Germinal center (tissue), 1 donor: ENCODE measurements around the gene MGA.
"Not testable (repeated sequence)": the region's sequence is repeated elsewhere in the genome, so short reads cannot be mapped to it uniquely, and the experiment has no call there.

Experiments
- DNase-seq: peaks from one replicate; pipeline ENCODE4 v3.0.0; 2012; ENCODE audit warnings: mixed read lengths, low spot score

The MGA gene

GRCh38 chr15:41714291-41714690 is 54.1 kb downstream of the MGA start:
- no peak for DNase-seq

GRCh38 chr15:41716864-41717263 is 56.7 kb downstream of the MGA start:
- DNase-seq: no peak

GRCh38 chr15:41727143-41727542 is 66.9 kb downstream of the MGA start:
- DNase-seq: no peak

GRCh38 chr15:41728061-41728460 is 67.9 kb downstream of the MGA start:
- not testable (repeated sequence) for DNase-seq

- DNase-seq: peak; percentile 47
Measured at GRCh38 chr15:41730543-41730942, 70.3 kb downstream of the MGA start.

- no peak for DNase-seq
Measured at GRCh38 chr15:41732483-41732882, 72.3 kb downstream of the MGA start.

GRCh38 chr15:41734079-41734478 is 73.9 kb downstream of the MGA start:
- DNase-seq: no peak

- DNase-seq: no peak
Measured at GRCh38 chr15:41735046-41735445, 74.8 kb downstream of the MGA start.

GRCh38 chr15:41735492-41735891 is 75.3 kb downstream of the MGA start:
- not testable (repeated sequence) for DNase-seq

GRCh38 chr15:41746802-41747201 is 86.6 kb downstream of the MGA start:
- no peak for DNase-seq

GRCh38 chr15:41756198-41756597 is 96.0 kb downstream of the MGA start:
- no peak for DNase-seq

- DNase-seq: peak; percentile 80
Measured at GRCh38 chr15:41772720-41773331, 112.6 kb downstream of the MGA start.

GRCh38 chr15:41773332-41773728 is 113.1 kb downstream of the MGA start:
- DNase-seq: no peak

- DNase-seq: no peak
Measured at GRCh38 chr15:41773729-41774061, 113.5 kb downstream of the MGA start.

- peak; percentile 98 for DNase-seq
Measured at GRCh38 chr15:41774062-41774881, 114.1 kb downstream of the MGA start, which contains the start of gene MAPKBP1. Gene MAPKBP1 (plus strand): TSS chr15:41774484. CDS start chr15:41775276, 792 bp downstream.

- DNase-seq: no peak
Measured at GRCh38 chr15:41774882-41775417, 114.7 kb downstream of the MGA start.

GRCh38 chr15:41775651-41776050 is 115.4 kb downstream of the MGA start:
- no peak for DNase-seq

GRCh38 chr15:41777421-41777973 is 117.3 kb downstream of the MGA start:
- no peak for DNase-seq

GRCh38 chr15:41778521-41778920 is 118.3 kb downstream of the MGA start:
- DNase-seq: no peak

- DNase-seq: no peak
Measured at GRCh38 chr15:41779662-41780157, 119.5 kb downstream of the MGA start.

GRCh38 chr15:41780266-41780665 is 120.1 kb downstream of the MGA start:
- DNase-seq: no peak

- DNase-seq: no peak
Measured at GRCh38 chr15:41780727-41781126, 120.5 kb downstream of the MGA start.
